Peyer's patch (tissue), 4 donors: ENCODE measurements around the gene ZNF205. TPM values are rescaled to one million over a fixed set of nuclear protein-coding genes. Genes with fewer than 3 reads are reported as not detected.

ENCODE experiments used
- DNase-seq, 3 donors: peaks; one replicate each; pipeline ENCODE4 v3.0.0-alpha.2; 2017 to 2019
- H3K27ac ChIP-seq, 4 donors: fragments of 200-600 bp; sonication (generic); one replicate each; pipeline ENCODE4 v1.5.1; 2016 to 2019
- H3K27me3 ChIP-seq, 2 donors: fragments of 200-600 bp; sonication (generic); one replicate each; pipeline ENCODE4 v1.5.1; 2019
- H3K36me3 ChIP-seq, 3 donors: fragments of 200-600 bp; sonication (generic); one replicate each; pipeline ENCODE4 v1.5.1; 2016 to 2019
- H3K4me1 ChIP-seq, 4 donors: fragments of 200-600 bp; sonication (generic); one replicate each; pipeline ENCODE4 v1.5.1; 2016 to 2019
- H3K4me3 ChIP-seq, 4 donors: fragments of 200-600 bp; sonication (generic); 1 replicate in 3 of 4; 2 replicates in 1 of 4; pipeline ENCODE4 v1.5.1; 2016 to 2019; ENCODE audit warnings: mild to moderate bottlenecking in 1 of 4
- H3K9me3 ChIP-seq, 4 donors: fragments of 200-600 bp; sonication (generic); one replicate each; pipeline ENCODE4 v1.5.1; 2016 to 2019; ENCODE audit warnings: mild to moderate bottlenecking in 1 of 4
- CTCF ChIP-seq, 6 experiments: fragments of 450-650 bp in 4 of 6; fragments of 200-600 bp in 2 of 6; sonication (generic) in 1 of 6; IDR thresholded peaks; one replicate each; pipeline ENCODE4 v1.5.1; 2017 to 2019; ENCODE audit warnings: antibody characterized with exemption in 6 of 6, mild to moderate bottlenecking in 3 of 6, moderate library complexity in 1 of 6
- POLR2A ChIP-seq, 2 donors: fragments of 450-650 bp; IDR thresholded peaks; one replicate each; pipeline ENCODE4 v1.5.1; 2017; ENCODE audit warnings: antibody characterized with exemption in 2 of 2, mild to moderate bottlenecking in 2 of 2, moderate library complexity in 2 of 2
- total RNA-seq, 4 donors: library from RNA; depleted of rRNA; stranded (reverse); fragments of >200 nt; gene quantifications; one replicate each; pipeline ENCODE4 v1.1.0, GENCODE V29; 2016

ZNF205 gene
- total RNA-seq, 4 donors from 2014 or later: 5.0 to 24.6 (median 16.2) TPM

GRCh38 chr16:3133844-3134243 is 21.5 kb downstream of the ZNF205 start:
- Histone ChIP-seq H3K4me1 (peaks cover 0 to 33% (median 5%) of the 10 kb centered on the region in 4 donors), H3K27ac (peak overlapping the region; percentile 89 to 97 (median 93)), H3K27me3 (no peaks in the 10 kb centered on the region), H3K36me3 (peaks cover 0 to 18% (median 0%) of the 10 kb centered on the region in 3 donors), H3K9me3 (no peaks in the 10 kb centered on the region), H3K4me3 (peak overlapping the region; percentile 63 to 88 (median 72))
- DNase-seq: no peak
- TF ChIP-seq CTCF (IDR thresholded peaks at IDR 0.05) (no peak), POLR2A (IDR thresholded peaks at IDR 0.05) (no peak)

DNA sequence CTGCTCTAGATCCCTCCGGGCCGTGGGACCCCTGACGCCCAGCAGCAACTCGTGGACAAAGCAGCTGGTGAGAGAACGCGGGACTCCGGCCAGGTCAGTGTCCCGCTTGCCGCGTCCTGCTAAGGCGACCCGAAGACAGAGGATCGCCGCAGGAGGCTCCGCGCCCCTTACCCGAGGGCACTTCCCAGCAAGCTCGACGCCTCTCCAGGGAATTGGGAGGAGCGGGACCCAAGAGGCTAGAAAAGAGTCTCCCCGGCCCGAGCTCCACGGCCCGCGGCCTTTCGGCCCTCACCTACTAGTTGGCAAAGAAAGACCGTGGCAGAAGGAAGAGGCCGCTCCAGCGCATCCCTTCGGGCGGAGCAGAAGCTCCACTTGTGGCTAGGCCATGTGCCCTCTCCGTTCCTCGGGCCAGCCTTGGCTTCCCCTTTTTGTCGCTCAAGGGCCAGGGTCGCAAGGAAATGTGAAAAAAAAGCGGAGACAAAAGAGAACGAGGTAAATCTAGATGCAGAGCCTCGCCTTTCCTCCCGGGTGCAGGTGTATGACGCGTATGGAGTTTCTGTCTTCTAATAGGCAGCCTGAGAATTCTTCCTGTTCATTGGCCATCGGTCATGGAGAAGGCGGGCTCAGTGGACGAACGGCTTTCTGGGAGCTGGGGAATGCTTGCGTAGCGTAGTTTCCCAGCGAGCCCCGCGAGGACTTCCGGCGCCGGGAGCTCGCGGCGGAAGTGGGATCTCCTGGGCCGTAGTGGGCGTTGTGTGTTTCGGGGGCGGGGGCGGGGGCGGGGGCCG is 22.1 kb downstream of the ZNF205 start, which contains the start of gene ZNF213:
ZNF213 (plus strand) TSS at position 692 of the 788 bp plus-strand sequence. CDS start 2,252 bp downstream, outside the sequence.
- peaks cover 0 to 29% (median 2%) of the 10 kb centered on the region in 4 donors for H3K4me1 ChIP-seq
- H3K9me3 ChIP-seq: no peaks in the 10 kb centered on the region
- peak within 1 kb of the TSS; percentile 89 to 97 (median 93) for H3K27ac ChIP-seq
- DNase-seq: peak; percentile 93 to 98 (median 94)
- TF ChIP-seq POLR2A (IDR thresholded peaks at IDR 0.05) (peak; percentile 72 to 89), CTCF (IDR thresholded peaks at IDR 0.05) (no peak)
- no peaks in the 10 kb centered on the region for H3K27me3 ChIP-seq
- H3K36me3 ChIP-seq: peaks cover 0 to 23% (median 0%) of the 10 kb centered on the region in 3 donors
- peak within 1 kb of the TSS; percentile 63 to 88 (median 72) for H3K4me3 ChIP-seq

- TF ChIP-seq POLR2A (IDR thresholded peaks at IDR 0.05) (no peak), CTCF (IDR thresholded peaks at IDR 0.05) (no peak)
- H3K27me3 ChIP-seq: no peaks in the 10 kb centered on the region
- no peak for DNase-seq
Observed at GRCh38 chr16:3135126-3135715, 22.8 kb downstream of the ZNF205 start.

GRCh38 chr16:3137267-3137666 is 24.9 kb downstream of the ZNF205 start:
- TF ChIP-seq CTCF (IDR thresholded peaks at IDR 0.05) (no peak), POLR2A (IDR thresholded peaks at IDR 0.05) (no peak)
- no peak for DNase-seq
- H3K9me3 ChIP-seq: no peaks in the 10 kb centered on the region
- no peak overlapping the region for H3K4me3 ChIP-seq
- no peak overlapping the region for H3K27ac ChIP-seq
- no peaks in the 10 kb centered on the region for H3K27me3 ChIP-seq
- H3K4me1 ChIP-seq: peaks cover 0 to 21% (median 0%) of the 10 kb centered on the region in 4 donors
- H3K36me3 ChIP-seq: peaks cover 0 to 41% (median 0%) of the 10 kb centered on the region in 3 donors

More at GRCh38 chr16:3135126-3135715, 22.8 kb downstream of the ZNF205 start:
- H3K4me1 ChIP-seq: peaks cover 0 to 22% (median 0%) of the 10 kb centered on the region in 4 donors
- no peaks in the 10 kb centered on the region for H3K9me3 ChIP-seq
- H3K36me3 ChIP-seq: peaks cover 0 to 28% (median 0%) of the 10 kb centered on the region in 3 donors
- peak overlapping the region; percentile 63 to 88 (median 72) for H3K4me3 ChIP-seq
- peak overlapping the region; percentile 89 to 97 (median 93) for H3K27ac ChIP-seq

- Histone ChIP-seq H3K27me3 (no peaks in the 10 kb centered on the region), H3K9me3 (no peaks in the 10 kb centered on the region), H3K36me3 (peaks cover 0 to 47% (median 0%) of the 10 kb centered on the region in 3 donors), H3K4me1 (peaks cover 0 to 18% (median under 1%) of the 10 kb centered on the region in 4 donors), H3K4me3 (no peak overlapping the region), H3K27ac (no peak overlapping the region)
- no peak for TF ChIP-seq POLR2A (IDR thresholded peaks at IDR 0.05)
- TF ChIP-seq CTCF (IDR thresholded peaks at IDR 0.05): no peak
- DNase-seq: no peak
Observed at GRCh38 chr16:3138342-3138741, 26.0 kb downstream of the ZNF205 start.
